Stimulated activated CD8-positive, alpha-beta memory T cell treated with anti-CD3 and anti-CD28 coated beads, Interleukin-12 subunit alpha, Interleukin-12 subunit beta, amount 100 ng/mL, for 1 hour (primary cell): Measurements from ENCODE around the gene MRNIP.
"Not testable (repeated sequence)": the region's sequence is repeated elsewhere in the genome, so short reads cannot be mapped to it uniquely, and the experiment has no call there.

Source experiments
- DNase-seq: peaks from one replicate; pipeline ENCODE4 v3.0.0-alpha.2; 2020; ENCODE audit warnings: low read depth

The MRNIP gene

DNA sequence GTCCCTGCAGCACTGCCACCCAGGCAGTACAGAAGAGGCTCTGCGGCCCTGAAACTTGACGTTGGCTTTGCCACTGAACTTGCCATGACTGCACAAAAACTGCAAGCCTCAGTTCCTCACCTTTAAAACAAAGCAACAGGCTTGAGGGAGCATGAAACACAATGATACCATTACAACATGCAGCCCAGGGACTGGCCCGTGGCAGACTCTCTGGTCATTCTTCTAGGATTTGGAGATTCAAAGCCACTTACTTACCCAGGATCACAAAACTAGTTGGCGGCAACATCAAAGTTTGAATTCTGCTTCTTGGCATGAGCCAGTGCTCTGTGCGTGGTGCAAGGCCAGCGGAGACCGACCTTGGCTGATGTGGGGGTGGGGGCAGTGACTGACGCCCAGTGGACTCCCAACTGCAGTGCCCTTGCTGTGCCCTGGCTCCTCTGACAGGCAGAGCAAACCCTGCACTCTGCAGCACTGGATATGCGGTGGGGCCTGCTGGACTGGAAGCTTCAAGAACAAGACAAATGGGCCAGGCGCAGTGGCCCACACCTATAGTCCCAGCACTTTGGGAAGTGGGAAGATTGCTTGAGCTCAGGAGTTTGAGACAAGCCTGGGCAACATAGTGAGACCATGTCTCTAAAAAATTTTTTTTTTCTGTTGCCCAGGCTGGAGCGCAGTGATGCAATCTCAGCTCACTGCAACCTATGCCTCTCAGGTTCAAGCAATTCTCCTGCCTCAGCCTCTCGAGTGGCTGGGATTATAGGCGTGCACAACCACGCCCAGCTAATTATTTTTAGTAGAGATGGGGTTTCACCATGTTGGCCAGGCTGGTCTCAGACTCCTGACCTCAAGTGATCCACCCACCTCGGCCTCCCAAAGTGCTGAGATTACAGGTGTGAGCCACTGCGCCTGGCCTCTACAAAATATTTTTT, 19.0 kb downstream of the MRNIP start:
- DNase-seq = no peak

GRCh38 chr5:179837076-179838011, 21.3 kb downstream of the MRNIP start:
- DNase-seq = no peak

GRCh38 chr5:179836225-179837019, 22.2 kb downstream of the MRNIP start:
- peak; percentile 38 for DNase-seq

DNA sequence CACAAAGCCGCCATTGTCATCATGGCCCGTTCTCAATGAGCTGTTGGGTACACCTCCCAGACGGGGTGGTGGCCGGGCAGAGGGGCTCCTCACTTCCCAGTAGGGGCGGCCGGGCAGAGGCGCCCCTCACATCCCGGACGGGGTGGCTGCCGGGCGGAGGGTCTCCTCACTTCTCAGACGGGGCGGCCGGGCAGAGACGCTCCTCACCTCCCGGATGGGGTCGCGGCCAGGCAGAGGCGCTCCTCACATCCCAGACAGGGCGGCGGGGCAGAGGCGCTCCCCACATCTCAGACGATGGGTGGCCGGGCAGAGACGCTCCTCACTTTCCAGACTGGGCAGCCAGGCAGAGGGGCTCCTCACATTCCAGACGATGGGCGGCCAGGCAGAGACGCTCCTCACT, 23.7 kb downstream of the MRNIP start:
- not testable (repeated sequence) for DNase-seq

- no peak for DNase-seq
These were observed 24.5 kb downstream of the MRNIP start for GRCh38 chr5:179834120-179834519.

DNA sequence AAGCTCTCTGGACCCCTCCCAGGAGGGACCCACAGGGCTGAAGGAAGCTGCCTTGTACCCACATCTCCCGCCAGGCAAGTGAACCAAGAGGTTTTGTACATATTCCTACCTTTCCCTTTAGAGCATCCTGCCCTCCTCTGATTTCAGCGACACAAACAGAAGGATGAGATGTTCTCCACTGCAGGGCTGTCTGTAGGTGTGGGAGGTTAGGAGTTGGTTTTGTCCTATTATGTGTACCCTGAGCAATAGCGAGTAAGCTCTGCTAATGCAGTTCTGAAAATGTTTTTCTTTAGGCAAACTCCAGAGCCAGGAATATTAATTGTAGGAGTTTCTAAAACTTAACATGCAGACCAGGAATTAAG, 24.9 kb downstream of the MRNIP start:
- no peak for DNase-seq

DNA sequence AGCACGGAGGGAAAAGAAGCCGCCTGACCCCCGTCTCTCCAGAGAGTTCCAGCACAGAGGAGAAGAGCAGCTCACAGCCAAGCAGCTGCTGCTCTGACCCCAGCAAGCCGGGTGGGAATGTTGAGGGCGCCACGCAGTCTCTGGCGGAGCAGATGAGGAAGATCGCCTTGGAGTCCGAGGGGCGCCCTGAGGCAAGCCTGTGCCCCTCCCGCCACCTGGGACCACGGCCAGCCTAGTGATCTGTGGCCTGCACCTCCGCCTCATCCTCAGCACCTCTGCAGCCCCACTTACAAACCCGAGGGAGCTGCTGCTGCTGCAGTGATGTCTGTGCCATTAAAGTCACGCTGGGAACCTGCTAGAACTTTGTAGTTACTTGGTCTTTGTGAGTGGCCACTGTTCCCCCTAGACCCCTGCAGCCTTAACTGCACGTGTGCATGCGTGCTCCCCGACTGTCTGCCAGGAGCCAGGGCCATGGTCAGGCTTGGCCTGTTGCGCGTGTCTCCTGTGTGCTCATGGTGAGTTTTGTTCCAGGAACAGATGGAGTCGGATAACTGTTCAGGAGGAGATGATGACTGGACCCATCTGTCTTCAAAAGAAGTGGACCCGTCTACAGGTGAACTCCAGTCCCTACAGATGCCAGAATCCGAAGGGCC, 25.4 kb downstream of the MRNIP start:
- no peak for DNase-seq

GRCh38 chr5:179832039-179832745, 26.4 kb downstream of the MRNIP start:
- no peak for DNase-seq

DNA sequence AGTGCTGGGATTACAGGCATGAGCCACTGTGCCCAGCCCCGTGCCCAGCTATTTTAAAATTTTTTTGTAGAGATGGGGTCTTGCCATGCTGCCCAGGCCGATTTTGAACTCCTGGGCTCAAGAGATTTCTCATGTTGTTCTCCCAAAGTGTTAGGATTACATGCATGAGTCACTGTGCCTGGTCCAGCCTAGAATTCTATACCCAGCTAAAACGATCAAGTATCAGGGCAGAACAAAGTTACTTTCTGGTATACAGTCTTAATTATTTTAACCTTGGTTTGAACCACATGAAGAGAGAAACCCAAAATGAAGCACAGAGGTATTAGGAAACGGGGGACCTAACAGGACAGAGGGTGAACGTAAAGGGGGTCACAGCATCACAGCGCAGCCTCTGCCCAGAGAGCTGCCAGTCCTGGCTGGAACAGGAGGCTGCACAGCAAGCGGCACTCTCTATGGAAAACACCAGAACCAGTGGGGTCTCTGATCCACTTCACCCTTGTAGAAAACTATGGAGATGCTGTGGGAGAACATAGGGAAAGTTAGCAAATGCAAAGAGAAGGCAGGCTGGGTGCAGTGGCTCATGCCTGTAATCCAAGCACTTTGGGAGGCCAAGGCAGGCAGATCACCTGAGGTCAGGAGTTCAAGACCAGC, 27.7 kb downstream of the MRNIP start:
- no peak for DNase-seq

DNA sequence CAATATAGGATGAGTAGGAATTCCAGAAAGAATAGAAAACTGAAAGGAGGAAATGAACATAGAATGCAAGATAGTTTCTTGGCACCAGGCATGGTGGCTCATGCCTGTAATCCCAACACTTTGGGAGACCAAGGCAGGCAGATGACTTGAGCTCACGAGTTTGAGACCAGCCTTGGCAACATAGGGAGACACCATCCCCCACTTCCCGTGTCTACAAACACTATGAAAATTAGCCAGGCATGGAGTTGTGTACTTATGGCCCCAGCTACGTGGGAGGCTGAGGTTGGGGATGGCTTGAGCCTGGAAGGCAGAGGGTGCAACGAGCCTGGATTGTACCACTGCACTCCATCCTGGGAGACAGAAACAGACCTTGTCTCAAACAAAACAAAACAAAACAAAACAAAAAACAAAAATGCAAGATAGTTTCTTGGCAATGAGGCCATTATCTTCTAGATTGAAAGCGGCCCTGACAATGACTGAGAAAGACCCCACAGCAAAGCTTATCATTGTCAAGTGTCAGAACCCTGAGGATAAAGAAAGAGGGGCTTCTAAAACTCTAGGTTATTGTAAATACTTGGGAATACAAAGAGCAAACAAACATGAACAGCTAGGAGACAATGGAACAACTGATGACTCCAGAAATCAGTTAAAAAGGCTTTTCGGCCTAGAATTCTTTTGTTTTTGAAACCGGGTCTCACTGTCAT, 28.7 kb downstream of the MRNIP start:
- no peak for DNase-seq

DNA sequence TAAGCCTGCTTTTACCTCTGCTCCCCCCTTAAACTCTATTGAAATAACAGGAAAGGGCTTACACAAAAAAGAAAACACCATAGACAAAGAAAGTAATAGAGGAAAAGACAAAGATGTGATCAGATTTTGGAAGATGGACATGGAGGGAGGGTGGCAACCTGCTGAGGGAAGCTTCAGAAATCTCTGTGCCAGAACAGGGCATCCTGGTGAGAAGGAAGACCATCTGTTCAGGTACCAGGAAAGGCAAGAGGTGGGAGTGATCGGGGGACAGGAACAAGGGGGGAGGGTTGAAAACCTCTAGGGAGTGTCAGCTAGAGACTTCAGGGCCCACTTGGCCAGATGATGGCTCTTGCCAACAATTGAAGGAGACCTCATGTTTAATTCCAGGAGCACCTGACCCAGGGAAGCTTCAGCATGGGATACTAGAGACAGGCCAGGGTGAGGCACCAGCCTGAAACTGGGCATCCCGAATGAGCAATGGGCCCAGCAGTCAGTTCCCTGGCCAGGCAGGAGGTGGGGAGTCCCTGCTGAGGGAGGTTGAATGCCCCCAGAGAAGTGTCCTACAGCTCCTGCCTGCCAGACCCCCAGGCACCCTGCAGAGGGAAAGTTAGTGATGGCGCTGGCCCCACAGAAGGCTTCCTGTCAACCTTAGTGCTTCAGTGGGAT, 29.7 kb downstream of the MRNIP start:
- DNase-seq = no peak

DNA sequence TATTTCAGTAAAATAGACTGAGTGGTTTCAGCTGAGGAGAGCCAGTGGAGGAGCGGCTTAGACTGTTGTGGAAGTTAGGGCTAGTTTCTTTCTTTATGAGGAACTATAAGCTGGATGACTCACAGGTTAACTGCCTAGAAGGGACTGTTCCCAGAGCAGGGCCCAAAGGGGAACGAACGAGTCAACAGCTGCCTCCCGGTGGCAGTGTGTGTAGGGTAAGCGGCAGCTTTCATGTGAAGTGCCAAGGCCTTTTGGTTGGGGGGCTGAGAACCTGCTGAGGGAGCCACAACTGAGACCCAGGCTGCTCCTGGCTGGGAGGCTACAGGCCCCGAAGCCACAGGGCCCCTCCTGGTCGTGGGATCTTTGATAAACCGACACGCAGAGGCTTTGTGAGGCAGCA, 30.9 kb downstream of the MRNIP start:
- DNase-seq = no peak

- no peak for DNase-seq
These were observed 32.9 kb downstream of the MRNIP start for GRCh38 chr5:179825655-179826182.

- DNase-seq = no peak
These were observed 33.9 kb downstream of the MRNIP start for GRCh38 chr5:179824745-179825112.

DNA sequence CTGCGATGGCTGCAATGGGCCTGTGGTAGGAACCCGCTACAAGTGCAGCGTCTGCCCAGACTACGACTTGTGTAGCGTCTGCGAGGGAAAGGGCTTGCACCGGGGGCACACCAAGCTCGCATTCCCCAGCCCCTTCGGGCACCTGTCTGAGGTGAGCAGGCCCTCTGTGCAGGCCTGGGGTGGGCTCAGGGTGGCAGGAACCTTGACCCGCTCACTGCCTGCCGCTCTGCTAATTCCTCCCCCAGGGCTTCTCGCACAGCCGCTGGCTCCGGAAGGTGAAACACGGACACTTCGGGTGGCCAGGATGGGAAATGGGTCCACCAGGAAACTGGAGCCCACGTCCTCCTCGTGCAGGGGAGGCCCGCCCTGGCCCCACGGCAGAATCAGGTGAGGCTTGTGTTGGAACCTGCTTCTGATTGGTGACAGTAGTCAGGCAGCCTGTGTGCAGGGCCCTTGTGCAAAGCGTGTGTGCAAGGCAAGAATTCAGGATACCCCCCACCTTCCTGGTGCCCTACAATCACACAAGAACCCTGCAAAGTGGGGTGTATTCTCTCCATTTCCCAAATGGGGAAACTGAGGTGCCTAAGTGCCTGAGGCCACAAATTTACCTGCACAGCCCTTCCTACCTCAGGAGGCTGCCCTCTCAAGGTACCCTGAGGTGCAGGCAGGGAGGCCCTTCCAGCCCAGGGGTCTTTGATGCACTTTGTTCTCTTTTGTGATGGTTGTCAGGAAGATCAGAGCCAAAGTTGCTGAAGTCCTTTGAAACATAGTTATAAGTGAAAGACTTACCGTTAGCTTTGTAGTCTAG, 34.5 kb downstream of the MRNIP start:
- DNase-seq = no peak

DNA sequence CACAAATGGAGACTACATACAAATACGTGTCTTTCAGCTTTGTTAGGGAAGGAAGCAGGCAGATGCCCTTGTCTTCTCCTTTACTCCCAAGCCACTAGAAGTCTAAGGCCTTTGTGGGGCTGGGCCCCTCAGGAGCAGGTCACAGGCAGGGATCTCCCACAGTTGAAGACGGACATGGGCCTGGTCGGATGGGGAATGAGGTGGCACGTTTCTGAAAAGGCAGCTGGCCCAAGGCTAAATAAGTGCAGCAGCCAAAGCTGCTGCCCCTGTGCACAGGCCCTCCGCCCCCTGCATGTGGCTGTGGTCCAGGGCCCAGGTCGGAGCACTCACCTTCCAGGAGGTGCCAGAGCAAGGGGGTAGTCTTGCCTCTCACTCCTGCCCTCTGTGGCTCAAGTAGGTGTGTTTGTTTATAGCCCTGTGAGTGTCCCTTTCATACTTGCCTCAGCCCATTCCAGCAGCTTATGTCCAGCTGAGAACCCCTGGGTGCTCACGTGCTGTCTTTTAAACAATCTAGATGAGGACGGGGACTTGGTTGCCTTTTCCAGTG, 36.1 kb downstream of the MRNIP start:
- no peak for DNase-seq

DNA sequence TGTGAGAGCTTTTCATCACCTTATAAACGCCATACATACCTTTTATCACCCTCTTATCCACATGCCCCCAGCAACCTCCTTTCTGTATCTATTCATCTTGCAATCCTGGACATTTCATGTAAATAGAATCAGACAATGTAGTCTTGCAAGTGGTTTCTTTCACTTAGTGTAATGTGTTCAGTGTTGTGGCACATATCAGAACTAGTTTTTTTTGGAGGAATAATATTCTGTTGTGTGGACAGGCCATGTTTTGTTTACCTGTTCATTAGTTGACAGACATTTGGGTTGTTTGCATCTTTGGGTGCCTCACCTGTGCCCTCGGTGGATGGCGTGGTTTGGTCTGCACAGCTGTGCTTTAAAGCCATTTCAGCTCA, 36.6 kb downstream of the MRNIP start:
- no peak for DNase-seq
